NCI-H748 treated with DMSO at 0.1 percent for 48 hours (cell line): Measurements from ENCODE around the gene ADAM15.
A peak's percentile ranks its signal among the peaks of the same experiment; 100 is the strongest.

ENCODE experiments used
- DNase-seq: peaks from one replicate; lab custom pipeline; 2025; lab: John Stamatoyannopoulos, UW

ADAM15 gene

DNA sequence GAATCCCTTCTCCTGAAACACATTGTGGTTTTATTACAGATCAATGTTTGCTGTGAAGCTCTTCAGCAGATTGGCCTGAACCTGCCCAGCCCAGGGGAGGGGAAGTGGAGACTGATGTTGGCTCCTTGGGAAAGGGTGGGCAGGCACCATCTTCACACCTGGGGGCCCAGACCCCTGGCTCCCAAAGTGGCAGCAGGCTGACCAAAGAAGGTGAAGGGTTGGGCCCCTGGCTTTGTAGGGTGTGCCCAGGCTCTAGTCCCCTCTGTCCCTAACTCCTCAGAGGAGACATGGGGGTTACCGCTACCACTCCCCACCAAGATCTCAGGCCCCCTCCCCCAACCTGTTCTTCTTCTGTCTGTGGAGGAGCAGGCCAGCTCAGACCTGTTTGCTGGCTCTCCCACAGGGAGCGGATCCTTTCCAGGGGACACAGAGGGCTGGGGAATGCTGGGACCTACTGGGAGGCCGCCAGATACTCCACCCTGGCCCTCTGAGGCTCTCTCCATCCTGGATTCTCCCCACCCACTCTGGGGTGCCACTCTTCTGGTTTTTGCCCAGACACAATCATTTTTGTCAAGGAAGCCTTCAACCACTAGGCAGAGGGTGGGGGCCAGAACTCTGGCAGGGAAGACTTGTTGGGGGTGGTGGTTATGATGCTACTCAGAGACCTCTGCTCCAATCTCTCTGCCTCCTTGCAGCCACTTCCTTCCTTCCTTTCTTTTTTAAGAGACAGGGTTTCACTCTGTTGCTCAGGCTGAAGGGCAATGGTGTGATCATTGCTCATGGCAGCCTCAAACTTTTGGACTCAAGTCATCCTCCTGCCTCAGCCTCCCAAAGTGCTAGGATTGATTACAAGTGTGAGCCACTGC is 22.5 kb downstream of the ADAM15 start:
- DNase-seq: no peak

DNA sequence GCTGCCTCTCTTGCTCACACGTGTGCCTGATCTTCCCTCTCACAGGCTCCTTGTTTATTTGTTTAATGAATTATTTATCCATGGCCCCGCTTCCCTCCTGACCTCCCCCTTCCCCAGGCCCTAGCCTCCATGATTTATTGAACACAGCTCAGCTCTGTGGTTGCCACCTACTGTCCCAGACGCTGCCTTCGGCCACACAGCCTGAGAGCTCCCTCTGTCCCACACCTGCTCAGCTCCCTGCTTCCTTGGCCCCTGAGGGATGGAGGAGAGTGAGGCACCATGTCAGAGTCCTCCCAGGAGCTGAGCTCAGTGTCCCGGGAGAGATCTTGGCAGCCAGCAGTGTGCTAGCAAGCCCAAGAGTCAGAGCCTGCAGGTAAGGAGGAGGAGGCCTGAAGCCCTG is 24.4 kb downstream of the ADAM15 start:
- DNase-seq: no peak

DNA sequence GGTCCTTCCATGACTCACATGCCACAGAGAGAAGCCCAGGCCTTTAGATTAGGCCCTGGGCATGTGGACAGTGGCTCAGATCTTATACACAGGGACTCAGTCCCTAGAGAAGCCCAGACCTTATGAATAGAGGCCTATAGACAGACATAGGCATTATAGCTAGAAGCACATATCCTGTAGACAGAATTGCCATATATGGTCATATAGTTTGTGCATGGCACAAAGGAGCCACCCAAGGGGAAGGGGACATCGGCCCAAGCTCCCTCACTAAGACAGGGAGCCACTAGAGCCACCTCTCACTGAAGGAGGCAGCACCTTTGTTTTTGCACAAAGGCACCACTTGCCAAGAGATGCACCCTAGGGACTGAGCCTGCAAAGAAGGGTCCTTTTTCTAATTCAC is 25.3 kb downstream of the ADAM15 start:
- DNase-seq: no peak

DNA sequence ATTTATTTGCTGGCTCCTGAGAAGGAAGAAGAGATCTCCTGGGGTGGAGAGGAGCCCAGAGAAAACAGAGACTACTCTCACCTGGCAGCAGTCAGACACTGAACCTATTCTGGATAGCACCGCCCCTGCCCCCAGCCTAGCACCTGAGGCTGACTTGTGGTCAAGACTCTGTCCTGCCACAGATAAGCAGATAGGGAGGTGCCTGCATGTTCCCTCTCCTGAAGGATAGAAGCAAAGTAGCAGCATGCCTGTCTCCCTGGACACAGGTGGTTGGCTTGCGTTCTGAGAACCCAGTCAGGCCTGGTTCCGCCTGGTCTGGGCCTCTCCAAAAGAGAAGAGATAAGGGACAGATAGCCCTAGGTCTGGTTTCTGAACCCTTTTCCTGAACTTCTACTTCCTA is 26.2 kb downstream of the ADAM15 start:
- DNase-seq: no peak

DNA sequence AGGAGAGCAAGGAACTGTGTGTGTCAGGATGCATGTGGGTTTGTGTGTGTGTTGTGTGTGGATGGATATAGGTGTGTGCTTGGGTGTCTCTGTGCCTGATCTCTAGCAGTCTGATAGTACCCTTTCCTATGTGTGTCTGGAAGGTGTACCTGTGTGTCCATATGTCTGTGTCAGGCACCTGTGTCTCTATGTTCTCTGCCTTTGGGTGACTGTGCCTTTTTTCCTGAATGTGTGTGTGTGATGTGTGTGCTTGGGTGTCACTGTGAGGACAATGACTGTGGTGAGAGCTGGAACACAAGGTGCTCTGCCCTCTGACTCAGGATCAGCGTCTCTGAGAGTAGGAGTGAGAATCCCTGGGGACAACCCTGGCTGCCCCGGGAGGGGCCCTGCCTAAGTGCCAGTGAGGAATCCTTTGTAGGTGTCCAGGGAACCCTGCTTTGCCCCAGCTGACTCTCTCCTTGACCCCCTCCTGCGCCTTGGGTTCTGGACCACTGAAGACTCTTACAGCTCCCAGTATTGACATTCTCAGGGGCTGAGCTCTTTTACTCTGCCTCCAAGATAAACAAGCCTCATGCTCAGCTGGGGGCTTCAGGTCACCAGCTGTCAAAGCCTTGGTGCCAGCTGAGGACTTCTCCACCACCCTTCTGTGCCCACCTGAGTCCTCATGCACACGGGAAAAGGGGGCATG is 26.8 kb downstream of the ADAM15 start:
- no peak for DNase-seq

DNA sequence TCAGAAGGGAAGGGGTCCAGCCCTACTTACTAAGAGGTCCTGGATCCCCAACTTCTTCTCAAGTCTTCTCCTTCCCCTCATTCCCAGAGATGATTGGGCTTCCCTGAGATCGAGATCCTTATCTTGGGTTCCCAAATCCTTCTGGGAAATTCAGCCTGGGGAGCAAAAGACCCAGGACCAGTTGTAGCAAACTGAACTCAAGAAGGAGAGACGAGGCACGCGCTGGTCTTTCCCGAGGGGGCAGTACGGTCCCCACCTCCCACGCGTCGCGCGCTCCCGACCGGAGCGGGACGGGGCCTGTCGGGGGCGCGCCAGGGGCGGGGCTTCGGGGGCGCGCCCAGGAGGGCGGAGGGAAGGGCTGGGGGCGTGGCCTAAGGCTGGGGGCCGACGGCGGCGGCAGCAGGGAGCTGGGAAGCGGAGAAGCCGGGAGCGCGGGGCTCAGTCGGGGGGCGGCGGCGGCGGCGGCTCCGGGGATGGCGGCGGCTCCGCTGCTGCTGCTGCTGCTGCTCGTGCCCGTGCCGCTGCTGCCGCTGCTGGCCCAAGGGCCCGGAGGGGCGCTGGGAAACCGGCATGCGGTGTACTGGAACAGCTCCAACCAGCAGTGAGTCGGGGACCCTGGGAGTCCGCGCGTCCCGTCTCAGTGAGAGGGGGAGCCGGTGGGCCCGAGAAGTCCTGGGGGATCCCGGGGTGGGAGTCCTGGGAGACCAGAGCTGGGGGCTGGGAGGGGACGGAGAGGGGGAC is 27.5 kb downstream of the ADAM15 start, which contains the start of gene EFNA3:
Gene EFNA3 (plus strand): TSS at position 369 of the 741 bp plus-strand sequence. CDS start 105 bp downstream, at position 474.
- DNase-seq: peak; percentile 41

DNA sequence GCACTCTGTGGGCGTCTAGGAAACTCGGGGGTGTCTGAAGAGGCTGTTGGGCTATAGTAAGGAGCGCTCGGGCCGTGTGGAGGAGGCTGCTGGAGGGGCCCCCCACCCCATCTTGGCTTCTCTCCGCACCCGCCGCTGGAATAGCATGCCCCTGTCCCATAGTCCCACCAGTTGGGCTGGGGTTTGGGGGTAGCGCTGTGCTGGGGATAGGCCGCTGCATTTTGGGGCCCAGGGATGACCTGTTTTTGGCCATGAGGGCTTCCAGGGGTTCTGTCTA is 28.0 kb downstream of the ADAM15 start:
- no peak for DNase-seq

DNA sequence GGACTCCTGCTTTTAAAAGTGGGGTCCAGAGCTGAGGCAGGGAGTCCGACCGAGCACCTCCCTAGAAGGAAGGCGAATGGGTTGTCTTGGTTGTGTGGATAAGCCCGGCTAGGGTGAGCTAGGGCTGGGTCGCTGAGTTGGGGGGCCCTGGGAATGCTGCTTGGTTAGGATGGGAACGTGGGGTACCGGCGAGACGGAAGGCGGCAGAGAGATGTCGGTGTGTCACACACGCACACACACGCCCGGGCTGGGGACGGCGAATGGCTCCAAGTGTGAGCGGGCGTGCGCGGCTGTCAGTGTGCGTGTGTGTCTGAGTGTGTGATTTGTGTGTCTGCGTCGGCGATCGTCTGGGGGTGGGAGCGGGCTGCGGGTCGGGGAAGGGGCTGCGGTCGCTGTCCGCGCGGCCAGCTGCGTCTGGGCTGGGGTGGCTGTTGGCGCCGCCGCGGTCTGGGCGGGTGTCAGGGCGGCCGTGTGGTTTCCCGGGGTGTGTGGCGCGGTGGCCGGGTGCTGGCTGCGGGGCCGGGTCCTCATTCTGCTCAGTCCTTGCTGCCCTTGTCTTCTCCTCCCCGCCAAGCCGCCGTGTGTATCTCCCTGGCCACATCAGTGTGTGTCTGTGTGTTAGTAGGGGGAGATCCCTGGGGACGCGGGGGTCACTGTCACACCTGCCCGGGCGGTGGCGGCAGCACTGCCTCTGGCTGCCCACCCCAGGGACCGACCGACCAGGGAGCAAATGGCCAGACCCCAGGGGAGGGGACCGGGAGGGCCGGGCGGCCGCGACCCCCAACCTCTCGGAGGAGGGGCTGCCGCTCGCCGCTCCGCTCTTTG is 28.6 kb downstream of the ADAM15 start:
- DNase-seq: peak; percentile 16

DNA sequence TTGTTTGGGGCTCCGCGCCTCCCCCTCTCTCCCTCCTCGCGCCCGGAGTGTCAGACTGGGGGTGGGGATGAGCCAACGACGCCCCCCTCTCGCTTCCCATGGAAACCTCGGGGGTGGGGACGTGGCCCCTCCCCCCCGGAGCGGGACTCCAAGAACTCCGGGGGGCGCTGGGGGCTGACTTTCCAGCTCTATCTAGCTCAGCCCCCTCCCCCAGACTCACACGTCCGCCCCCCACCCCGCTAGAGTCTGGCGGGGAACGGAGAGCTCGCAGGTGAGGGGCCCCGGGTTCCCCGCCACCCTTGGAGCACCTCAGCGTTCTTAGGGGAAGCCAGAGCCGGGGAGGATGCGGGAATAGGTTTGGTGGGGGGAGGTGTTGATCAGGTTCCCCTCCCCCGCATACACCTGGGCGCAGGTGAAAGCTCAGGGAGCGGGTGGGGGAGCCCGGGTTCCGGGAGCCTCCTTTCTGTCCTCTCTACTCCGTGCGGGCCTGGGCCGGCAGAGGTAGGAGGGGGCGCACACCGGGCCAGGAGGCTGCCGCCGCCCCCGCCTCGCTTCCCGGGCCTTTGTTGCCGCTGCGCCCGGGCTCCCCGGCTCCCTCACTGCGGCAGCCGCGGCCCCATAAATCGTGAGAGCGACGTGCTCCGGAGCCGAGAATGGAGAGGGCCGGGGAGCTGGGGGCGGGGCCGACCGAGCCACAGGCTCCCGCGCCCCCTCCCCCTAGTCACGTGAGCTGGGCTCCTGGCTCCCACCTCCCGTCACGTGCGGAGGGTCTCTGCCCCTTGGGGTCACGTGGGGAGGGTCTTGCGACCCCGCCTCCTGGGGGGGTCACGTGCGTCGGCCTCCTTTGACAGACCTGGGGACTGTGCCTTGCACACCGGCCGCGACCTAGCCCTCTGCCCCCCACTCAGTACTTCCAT is 29.5 kb downstream of the ADAM15 start:
- DNase-seq: peak; percentile 37

DNA sequence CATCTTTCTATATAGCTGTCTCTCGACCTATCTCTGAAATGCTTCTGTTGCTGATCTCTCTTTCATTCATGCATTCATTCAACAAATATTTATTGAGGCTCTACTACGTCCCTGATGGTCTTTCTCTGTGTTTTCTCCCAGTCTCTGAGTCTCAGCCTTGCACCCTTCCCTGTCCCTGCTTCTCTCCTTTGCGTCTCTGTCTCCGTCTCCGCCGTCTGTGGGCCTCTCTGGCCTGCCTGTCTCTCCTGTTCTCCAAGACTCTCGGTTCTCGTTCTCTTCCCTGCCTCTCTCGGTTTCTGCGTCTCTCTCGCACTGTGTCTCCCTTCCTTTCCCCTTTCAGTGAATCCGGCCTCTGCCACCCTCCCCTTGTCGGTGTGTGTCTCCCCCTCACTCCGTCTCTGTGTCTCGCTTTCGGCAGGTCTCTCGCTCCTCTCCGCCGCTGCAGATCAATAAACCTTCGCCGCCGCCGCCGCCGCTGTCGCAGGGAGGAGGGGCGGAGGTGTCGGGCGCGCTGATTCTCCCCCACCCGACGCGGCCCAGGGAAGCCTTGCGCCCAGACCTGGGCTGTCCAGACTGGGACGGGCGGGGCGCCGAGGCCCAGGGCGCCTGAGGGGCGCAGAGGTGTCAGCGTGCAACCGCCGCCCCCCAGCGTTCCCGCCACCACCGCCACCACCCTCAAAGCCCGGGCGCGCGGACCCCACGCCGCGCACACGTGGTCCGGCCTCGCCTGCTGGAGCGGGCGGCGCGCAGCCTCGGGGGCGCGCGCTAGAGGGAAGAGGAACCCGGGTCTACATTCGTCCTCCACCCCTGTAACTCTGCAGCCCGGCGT is 30.6 kb downstream of the ADAM15 start:
- DNase-seq: peak; percentile 27

DNA sequence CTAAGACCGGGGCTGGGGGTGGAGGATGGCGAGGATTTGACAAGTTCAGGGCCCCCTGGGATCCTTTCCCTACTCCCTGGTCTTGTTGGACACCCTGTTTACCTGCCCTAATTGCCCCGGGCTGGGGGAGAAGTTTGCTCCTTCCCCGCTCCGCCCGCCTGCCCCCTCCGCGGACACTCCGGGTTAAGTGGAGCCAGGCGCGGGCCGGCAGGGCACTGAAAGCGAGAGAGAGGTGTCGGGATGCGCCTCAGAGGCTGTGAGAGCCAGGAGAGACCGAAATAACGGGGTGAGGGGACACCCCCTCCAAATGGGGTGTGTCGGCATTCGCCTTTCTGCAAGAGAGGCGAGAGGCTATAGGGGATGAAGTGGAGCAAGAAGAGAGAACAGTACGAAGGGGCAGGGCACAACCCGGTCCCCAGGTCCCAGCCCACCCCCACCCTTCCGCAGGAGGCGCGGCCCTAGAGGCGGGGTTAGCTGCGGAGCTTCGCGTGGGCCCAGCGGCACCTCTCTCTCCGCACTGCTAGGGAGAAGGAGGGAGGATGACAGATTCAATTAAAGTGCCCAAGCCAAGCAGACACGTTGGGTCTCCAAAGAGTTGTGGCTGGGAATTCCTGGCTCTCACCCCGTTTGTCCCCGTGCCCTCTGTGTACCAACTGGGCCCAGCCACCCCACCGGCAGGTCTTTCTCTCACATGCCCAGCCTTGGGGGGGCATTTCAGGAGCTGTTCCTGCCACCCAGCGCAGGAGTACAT is 31.4 kb downstream of the ADAM15 start:
- no peak for DNase-seq

DNA sequence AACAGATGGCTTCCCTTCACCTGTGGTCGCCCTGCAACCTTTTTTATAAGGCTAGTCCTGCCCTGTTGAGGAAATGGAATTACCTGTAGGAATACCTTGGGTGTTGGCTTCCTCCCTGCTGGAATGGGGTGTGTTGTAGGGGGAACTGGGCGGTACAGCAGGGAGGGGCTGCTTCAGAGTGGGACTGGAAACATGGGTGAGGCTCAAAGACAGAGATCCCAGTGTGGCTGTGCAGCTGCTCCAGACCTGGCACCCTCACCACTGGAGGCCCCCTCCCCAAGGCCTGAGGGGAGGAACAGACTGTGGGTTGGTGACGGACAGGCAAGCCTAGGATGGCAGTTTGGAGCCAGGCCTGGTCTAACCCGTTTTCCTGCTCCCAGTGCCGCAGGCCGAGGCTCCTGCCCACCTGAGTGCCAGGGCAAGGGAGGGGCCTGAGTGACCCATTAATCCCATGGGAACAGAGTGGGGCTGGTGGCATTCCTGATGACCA is 32.0 kb downstream of the ADAM15 start:
- no peak for DNase-seq

DNA sequence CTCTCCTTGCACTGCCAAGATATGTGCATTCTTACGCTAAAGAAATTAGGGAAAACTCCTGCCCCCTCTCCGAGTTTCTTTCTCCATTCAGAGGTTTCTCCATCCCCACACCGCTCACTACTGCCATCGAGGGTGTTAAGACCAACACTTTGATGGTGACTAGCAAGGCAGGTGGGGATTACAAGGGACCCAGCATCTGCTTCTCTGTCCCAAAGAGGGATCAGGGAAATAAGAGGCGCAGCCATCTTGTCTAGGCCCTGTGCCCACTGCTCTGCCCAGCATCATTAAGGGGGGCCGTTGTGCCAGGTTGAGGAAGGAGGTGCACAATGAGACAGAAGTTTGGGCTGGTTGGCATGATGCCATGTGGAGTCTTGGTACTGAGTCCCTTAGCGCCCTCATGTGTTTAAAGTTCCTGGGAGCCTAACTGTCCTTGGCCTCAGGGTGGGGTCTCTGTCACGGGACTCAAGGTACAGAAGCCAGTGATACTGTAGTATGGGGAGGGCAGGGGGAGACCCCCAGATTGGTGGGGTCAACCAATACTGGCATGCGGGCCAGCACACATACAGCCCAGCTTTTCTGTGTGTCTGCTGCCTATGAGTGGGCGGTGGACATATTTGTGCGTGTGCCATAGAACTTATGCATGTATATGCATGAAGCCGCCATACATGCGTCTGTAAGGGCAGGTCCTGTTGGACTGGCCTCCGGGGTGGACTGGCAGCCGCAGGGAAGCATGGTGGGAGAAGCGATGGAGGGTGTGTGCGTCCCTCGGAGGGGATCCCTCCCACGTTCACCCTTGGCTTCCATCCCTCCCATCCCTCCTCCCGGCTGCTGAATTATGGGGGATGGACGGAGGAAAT is 33.0 kb downstream of the ADAM15 start:
- DNase-seq: peak; percentile 13

DNA sequence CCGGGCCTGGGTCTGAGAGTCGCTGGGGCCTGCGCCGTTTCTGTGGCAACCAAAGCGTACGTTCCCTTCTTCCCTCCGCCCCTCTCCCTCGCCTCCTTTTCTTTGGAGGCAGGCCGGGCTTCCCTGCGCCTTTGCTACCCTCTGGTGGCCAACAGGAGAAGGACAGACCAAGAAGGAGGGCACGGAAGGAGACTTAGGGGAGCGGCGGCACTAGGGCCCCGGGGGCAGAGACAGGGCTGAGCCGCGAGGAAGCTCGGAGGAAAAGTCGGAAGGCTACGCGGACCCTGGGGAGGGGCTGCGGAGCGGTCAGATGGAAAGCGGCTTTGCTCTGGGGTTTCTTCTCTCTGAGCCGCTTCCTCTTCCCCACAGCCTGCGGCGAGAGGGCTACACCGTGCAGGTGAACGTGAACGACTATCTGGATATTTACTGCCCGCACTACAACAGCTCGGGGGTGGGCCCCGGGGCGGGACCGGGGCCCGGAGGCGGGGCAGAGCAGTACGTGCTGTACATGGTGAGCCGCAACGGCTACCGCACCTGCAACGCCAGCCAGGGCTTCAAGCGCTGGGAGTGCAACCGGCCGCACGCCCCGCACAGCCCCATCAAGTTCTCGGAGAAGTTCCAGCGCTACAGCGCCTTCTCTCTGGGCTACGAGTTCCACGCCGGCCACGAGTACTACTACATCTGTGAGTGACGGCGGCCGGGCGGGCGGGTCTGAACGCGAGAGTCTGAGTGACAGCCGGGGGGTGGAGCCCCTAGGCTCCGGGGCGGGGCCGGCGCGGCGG is 33.8 kb downstream of the ADAM15 start:
- DNase-seq: peak; percentile 92

DNA sequence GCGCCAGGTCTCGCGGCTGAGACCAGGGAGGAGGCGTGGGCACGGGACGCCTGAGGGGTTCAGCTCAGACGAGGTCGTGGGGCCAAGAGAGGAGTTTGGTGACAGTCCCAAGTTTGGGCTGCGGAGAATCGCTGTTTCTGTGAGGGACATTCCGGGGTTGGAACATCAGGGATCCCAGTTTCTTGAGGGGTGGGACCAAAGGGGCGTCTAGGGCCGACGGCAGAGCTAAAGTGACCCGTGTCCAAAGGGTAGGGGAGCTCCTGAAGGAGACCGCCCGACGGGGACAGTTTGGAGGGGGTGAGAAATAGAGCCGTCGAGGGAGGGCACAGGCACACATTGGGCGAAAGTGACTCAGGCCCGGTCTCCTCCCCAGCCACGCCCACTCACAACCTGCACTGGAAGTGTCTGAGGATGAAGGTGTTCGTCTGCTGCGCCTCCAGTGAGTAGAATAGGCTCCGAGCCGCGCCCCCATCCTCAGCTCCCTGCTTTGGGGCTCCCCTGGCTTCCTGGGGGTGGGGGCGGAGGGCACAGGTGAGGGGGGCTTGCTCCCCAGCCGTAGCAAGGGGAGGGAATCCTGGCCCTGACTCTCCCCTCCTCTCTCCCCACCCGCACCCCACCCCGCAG is 34.5 kb downstream of the ADAM15 start:
- no peak for DNase-seq

DNA sequence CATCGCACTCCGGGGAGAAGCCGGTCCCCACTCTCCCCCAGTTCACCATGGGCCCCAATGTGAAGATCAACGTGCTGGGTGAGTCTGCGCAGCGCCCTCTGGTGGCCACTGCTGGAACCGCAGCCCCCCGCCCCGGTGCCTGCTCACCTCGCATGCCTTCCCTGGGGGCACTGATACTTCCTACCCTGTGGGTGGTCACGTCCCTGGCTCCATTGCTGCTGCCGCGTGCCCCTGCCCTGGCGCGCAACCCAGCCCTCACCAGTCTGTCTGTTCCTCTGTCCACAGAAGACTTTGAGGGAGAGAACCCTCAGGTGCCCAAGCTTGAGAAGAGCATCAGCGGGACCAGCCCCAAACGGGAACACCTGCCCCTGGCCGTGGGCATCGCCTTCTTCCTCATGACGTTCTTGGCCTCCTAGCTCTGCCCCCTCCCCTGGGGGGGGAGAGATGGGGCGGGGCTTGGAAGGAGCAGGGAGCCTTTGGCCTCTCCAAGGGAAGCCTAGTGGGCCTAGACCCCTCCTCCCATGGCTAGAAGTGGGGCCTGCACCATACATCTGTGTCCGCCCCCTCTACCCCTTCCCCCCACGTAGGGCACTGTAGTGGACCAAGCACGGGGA is 35.1 kb downstream of the ADAM15 start:
- DNase-seq: peak; percentile 27
